Left lung (tissue), 10 donors: ENCODE data around the gene THOC1. TPM values are rescaled to one million over a fixed set of nuclear protein-coding genes. Genes with fewer than 3 reads are reported as not detected.

Experiments
- ATAC-seq: fragments of 200-7000 bp; cut with Tn5 transposase; one replicate; pipeline ENCODE4 v1.9.1; 2020; ENCODE audit warnings: moderate library complexity
- DNase-seq, 4 donors: peaks; one replicate each; pipeline ENCODE4 v3.0.0-alpha.2; 2013 to 2020
- H3K27ac ChIP-seq, 2 donors: fragments of 200-600 bp; sonication (generic) in 1 of 2; one replicate each; pipeline versions ENCODE4 v1.5.0 to v1.8.0; 2020 to 2021
- H3K27me3 ChIP-seq, 2 donors: fragments of 200-600 bp; sonication (generic) in 1 of 2; one replicate each; pipeline versions ENCODE4 v1.5.0 to v1.8.0; 2020 to 2021
- H3K36me3 ChIP-seq, 2 donors: fragments of 200-600 bp; sonication (generic) in 1 of 2; one replicate each; pipeline versions ENCODE4 v1.5.0 to v1.8.0; 2020 to 2021
- H3K4me1 ChIP-seq, 2 donors: fragments of 200-600 bp; one replicate each; pipeline ENCODE4 v1.8.0; 2021
- H3K4me3 ChIP-seq, 2 donors: fragments of 200-600 bp; sonication (generic) in 1 of 2; one replicate each; pipeline versions ENCODE4 v1.5.0 to v1.8.0; 2020 to 2021; ENCODE audit warnings: mild to moderate bottlenecking in 1 of 2
- H3K9me3 ChIP-seq, 2 donors: fragments of 200-600 bp; sonication (generic) in 1 of 2; one replicate each; pipeline versions ENCODE4 v1.5.0 to v1.8.0; 2020 to 2021
- CTCF ChIP-seq, 2 donors: fragments of 200-600 bp; sonication (generic) in 1 of 2; IDR thresholded peaks; one replicate each; pipeline versions ENCODE4 v1.5.0 to v1.8.0; 2021; ENCODE audit warnings: antibody characterized with exemption in 2 of 2
- intact Hi-C, 2 donors: fragments of 100-400 bp; cut with DNase I; formaldehyde crosslinking; loops; one replicate each; pipeline versions ENCODE4 v1.11.2 to v1.14.2; 2022
- polyA plus RNA-seq, 6 donors: library from polyadenylated mRNA; unstranded; fragments of 120-200 nt; gene quantifications; one replicate each; pipeline ENCODE4 v1.2.1, GENCODE V29; 2013; ENCODE audit not compliant: insufficient read length in 6 of 6
- total RNA-seq, 2 donors: library from RNA; stranded (reverse); fragmentation: NEBNext Ultra II Directional; extraction: Animal tissue kit (Norgen Biotek cat#: 25700); gene quantifications; one replicate each; pipeline ENCODE4 v1.2.1, GENCODE V29; 2021
- donor health status: DM: no; HTN: yes; CAD: no.
- donor health status: DM: no; HTN: no; CAD: no.

THOC1 gene
- total and polyA plus RNA-seq, 8 donors = 23.7 to 165 (median 118) TPM

GRCh38 chr18:260547-260946, 7.3 kb downstream of the THOC1 start:
- no peak overlapping the region for H3K4me3 ChIP-seq
- intact Hi-C loops = no loop called here
- ATAC-seq = no peak
- H3K36me3 ChIP-seq = peaks cover 0 to 78% of the 10 kb centered on the region in 2 donors
- TF ChIP-seq CTCF (IDR thresholded peaks at IDR 0.05) = no peak
- no peak overlapping the region for H3K27ac ChIP-seq
- no peak for DNase-seq
- H3K4me1 ChIP-seq = no peaks in the 10 kb centered on the region
- no peaks in the 10 kb centered on the region for H3K9me3 ChIP-seq
- H3K27me3 ChIP-seq = no peaks in the 10 kb centered on the region

- intact Hi-C loops = no loop called here
- Histone ChIP-seq H3K27ac (no peak overlapping the region), H3K36me3 (peaks cover 0 to 84% of the 10 kb centered on the region in 2 donors), H3K4me1 (no peaks in the 10 kb centered on the region), H3K4me3 (no peak overlapping the region), H3K9me3 (no peaks in the 10 kb centered on the region), H3K27me3 (no peaks in the 10 kb centered on the region)
- ATAC-seq = no peak
- TF ChIP-seq CTCF (IDR thresholded peaks at IDR 0.05) = no peak
- DNase-seq = no peak
These were observed 12.7 kb downstream of the THOC1 start for GRCh38 chr18:255171-255570.

- ATAC-seq = no peak
- intact Hi-C loops = no loop called here
- no peak overlapping the region for H3K27ac ChIP-seq
These were observed 14.7 kb downstream of the THOC1 start for GRCh38 chr18:253121-253520.

DNA sequence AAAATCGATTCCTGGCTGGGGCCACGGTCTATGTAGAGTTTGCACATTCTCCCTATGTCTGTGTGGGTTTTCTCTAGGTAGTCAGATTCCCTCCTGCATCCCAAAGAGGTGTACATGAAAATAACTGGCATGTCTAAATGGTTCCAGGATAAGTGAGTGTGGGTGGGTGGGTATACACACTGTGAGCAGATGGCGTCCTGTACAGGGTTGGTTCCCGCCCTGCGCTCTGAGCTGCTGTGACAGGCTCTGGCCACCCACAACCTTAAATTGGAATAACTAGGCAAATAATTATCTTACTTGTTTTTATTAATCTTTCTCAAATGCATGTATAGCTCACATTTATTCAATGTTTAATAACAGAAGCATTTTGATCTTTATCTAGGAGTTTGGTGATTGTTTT, 16.3 kb downstream of the THOC1 start:
- H3K27me3 ChIP-seq = no peaks in the 10 kb centered on the region
- no peak overlapping the region for H3K4me3 ChIP-seq
- peaks cover 0 to 91% of the 10 kb centered on the region in 2 donors for H3K36me3 ChIP-seq
- TF ChIP-seq CTCF (IDR thresholded peaks at IDR 0.05) = no peak
- no peak for ATAC-seq
- H3K9me3 ChIP-seq = no peaks in the 10 kb centered on the region
- H3K4me1 ChIP-seq = no peaks in the 10 kb centered on the region
- H3K27ac ChIP-seq = no peak overlapping the region
- no peak for DNase-seq
- intact Hi-C loops = no loop called here

More at GRCh38 chr18:253121-253520, 14.7 kb downstream of the THOC1 start:
- no peak for DNase-seq
- H3K36me3 ChIP-seq = peaks cover 0 to 88% of the 10 kb centered on the region in 2 donors
- H3K9me3 ChIP-seq = no peaks in the 10 kb centered on the region
- TF ChIP-seq CTCF (IDR thresholded peaks at IDR 0.05) = no peak
- no peaks in the 10 kb centered on the region for H3K27me3 ChIP-seq
- H3K4me1 ChIP-seq = no peaks in the 10 kb centered on the region
- no peak overlapping the region for H3K4me3 ChIP-seq

- H3K36me3 ChIP-seq = peaks cover 0 to 91% of the 10 kb centered on the region in 2 donors
- intact Hi-C loops = no loop called here
- no peak overlapping the region for H3K4me3 ChIP-seq
- ATAC-seq (peak; percentile 62), DNase-seq (no peak)
- no peaks in the 10 kb centered on the region for H3K9me3 ChIP-seq
- H3K4me1 ChIP-seq = no peaks in the 10 kb centered on the region
- H3K27me3 ChIP-seq = no peaks in the 10 kb centered on the region
- no peak for TF ChIP-seq CTCF (IDR thresholded peaks at IDR 0.05)
- no peak overlapping the region for H3K27ac ChIP-seq
These were observed 17.2 kb downstream of the THOC1 start for GRCh38 chr18:250685-251084.
